Astrocyte (in vitro differentiated cells and primary cell): ENCODE data around the gene EIF4E.

ENCODE experiments used
- CTCF ChIP-seq: IDR thresholded peaks from 2 replicates; pipeline ENCODE4 v1.5.1; 2011; ENCODE audit warnings: low read depth, mild to moderate bottlenecking, inconsistent platforms, low read length, moderate library complexity; ENCODE audit not compliant: insufficient read depth
- EZH2 ChIP-seq: IDR thresholded peaks from 2 replicates; pipeline ENCODE4 v1.6.1; 2012; ENCODE audit warnings: mild to moderate bottlenecking, low read length, inconsistent platforms; ENCODE audit not compliant: insufficient read depth

- no peak for TF ChIP-seq EZH2
- no peak for TF ChIP-seq CTCF
Measured at GRCh38 chr4:98903963-98904362, 25.0 kb downstream of the EIF4E start.
